Natural killer cell (primary cell): Measurements from ENCODE around the gene PRSS33. TPM values are rescaled to one million over a fixed set of nuclear protein-coding genes. Genes with fewer than 3 reads are reported as not detected.

Experiments
- ATAC-seq, 3 donors: fragments of 150-1000 bp in 2 of 3; fragments of 200-7000 bp in 1 of 3; cut with Tn5 transposase; 1 replicate in 1 of 3; 2 replicates in 2 of 3; pipeline ENCODE4 v1.10.0; 2021; ENCODE audit warnings: mild to moderate bottlenecking in 2 of 3, moderate library complexity in 2 of 3
- DNase-seq, 2 donors: peaks; one replicate each; pipeline versions ENCODE4 v3.0.0 to v3.0.0-alpha.2; 2013 to 2021; ENCODE audit warnings: mixed read lengths in 1 of 2
- H3K27ac ChIP-seq: one replicate; pipeline ENCODE4 v1.5.1; 2013; ENCODE audit warnings: mild to moderate bottlenecking, low read length
- H3K27me3 ChIP-seq: one replicate; pipeline ENCODE4 v1.6.1; 2013; ENCODE audit warnings: low read length; ENCODE audit not compliant: control insufficient read depth, insufficient read depth
- H3K36me3 ChIP-seq: one replicate; pipeline ENCODE4 v1.6.1; 2013; ENCODE audit warnings: low read length; ENCODE audit not compliant: control insufficient read depth, insufficient read depth
- H3K4me1 ChIP-seq: one replicate; pipeline ENCODE4 v1.6.1; 2013; ENCODE audit warnings: low read length; ENCODE audit not compliant: control insufficient read depth, insufficient read depth
- H3K4me3 ChIP-seq: one replicate; pipeline ENCODE4 v1.5.1; 2013; ENCODE audit warnings: low read length
- H3K9me3 ChIP-seq: one replicate; pipeline ENCODE4 v1.6.1; 2013; ENCODE audit warnings: low read length; ENCODE audit not compliant: control insufficient read depth, insufficient read depth
- H3K27ac Mint-ChIP-seq, 2 donors: one replicate each; pipeline ENCODE4 v1.8.0; 2022; ENCODE audit warnings: mild to moderate bottlenecking in 2 of 2, mixed read lengths in 2 of 2, moderate library complexity in 1 of 2
- H3K27me3 Mint-ChIP-seq, 2 donors: one replicate each; pipeline ENCODE4 v1.8.0; 2022; ENCODE audit warnings: low read depth in 2 of 2, mixed read lengths in 2 of 2
- H3K36me3 Mint-ChIP-seq: one replicate; pipeline ENCODE4 v1.8.0; 2022; ENCODE audit warnings: mixed read lengths
- H3K4me1 Mint-ChIP-seq, 2 donors: one replicate each; pipeline ENCODE4 v1.8.0; 2022; ENCODE audit warnings: mixed read lengths in 2 of 2
- H3K4me3 Mint-ChIP-seq: one replicate; pipeline ENCODE4 v1.8.0; 2022; ENCODE audit warnings: mild to moderate bottlenecking, moderate library complexity, mixed read lengths
- H3K9me3 Mint-ChIP-seq, 2 donors: one replicate each; pipeline ENCODE4 v1.8.0; 2022; ENCODE audit warnings: mixed read lengths in 2 of 2
- WGBS: methylation state at CpG from one replicate; pipeline ENCODE4 v1.1.7; 2013; ENCODE audit warnings: missing lambda C conversion rate; ENCODE audit not compliant: insufficient coverage; 5-methylcytosine and 5-hydroxymethylcytosine counted together
- intact Hi-C: fragments of 100-400 bp; cut with micrococcal nuclease; formaldehyde crosslinking; loops from one replicate; pipeline ENCODE4 v1.14.2; 2022
- total RNA-seq, 4 donors: library from RNA; stranded (reverse); fragments of 120-200 nt in 1 of 4; gene quantifications; one replicate each; pipeline versions ENCODE4 v1.2.3 to v1.2.4, GENCODE V29; 2013 to 2022
- TF ChIP-seq, protein P1 (sequence below): fragments of 200-600 bp; IDR thresholded peaks from one replicate; pipeline ENCODE4 v1.8.0; 2022; ENCODE audit warnings: antibody characterized with exemption

PRSS33 gene
- total RNA-seq, 3 donors from 2014 or later (not counting 1 experiment from before 2014, with no cell fraction given), result 0.20 to 0.63 (median 0.54) TPM

DNA sequence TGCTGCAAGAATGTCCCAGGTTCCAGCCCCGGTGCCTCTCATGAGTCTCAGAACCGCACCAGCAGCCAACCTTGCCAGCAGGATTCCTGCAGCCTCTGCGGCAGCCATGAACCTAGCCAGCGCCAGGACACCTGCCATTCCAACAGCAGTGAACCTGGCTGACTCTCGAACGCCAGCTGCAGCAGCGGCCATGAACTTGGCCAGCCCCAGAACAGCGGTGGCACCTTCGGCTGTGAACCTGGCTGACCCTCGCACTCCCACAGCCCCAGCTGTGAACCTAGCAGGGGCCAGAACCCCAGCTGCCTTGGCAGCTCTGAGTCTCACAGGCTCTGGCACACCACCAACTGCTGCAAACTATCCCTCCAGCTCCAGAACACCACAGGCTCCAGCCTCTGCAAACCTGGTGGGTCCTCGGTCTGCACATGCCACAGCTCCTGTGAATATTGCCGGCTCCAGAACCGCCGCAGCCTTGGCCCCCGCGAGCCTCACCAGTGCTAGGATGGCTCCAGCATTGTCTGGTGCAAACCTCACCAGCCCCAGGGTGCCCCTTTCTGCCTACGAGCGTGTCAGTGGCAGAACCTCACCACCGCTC lies 20.1 kb downstream of the PRSS33 start:
- 97% methylated on average over 19 of the region's 19 CpGs for WGBS
- no peak overlapping the region for H3K4me3 ChIP-seq
- TF ChIP-seq, protein P1, sequence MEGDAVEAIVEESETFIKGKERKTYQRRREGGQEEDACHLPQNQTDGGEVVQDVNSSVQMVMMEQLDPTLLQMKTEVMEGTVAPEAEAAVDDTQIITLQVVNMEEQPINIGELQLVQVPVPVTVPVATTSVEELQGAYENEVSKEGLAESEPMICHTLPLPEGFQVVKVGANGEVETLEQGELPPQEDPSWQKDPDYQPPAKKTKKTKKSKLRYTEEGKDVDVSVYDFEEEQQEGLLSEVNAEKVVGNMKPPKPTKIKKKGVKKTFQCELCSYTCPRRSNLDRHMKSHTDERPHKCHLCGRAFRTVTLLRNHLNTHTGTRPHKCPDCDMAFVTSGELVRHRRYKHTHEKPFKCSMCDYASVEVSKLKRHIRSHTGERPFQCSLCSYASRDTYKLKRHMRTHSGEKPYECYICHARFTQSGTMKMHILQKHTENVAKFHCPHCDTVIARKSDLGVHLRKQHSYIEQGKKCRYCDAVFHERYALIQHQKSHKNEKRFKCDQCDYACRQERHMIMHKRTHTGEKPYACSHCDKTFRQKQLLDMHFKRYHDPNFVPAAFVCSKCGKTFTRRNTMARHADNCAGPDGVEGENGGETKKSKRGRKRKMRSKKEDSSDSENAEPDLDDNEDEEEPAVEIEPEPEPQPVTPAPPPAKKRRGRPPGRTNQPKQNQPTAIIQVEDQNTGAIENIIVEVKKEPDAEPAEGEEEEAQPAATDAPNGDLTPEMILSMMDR, result no peak
- no peaks in the 10 kb centered on the region for H3K9me3 ChIP-seq
- Mint-ChIP-seq H3K27me3 (no peaks in the 10 kb centered on the region), H3K27ac (peak overlapping the region; percentile 75 to 84), H3K4me3 (no peak overlapping the region), H3K36me3 (peaks cover 18% of the 10 kb centered on the region), H3K4me1 (peaks cover 27 to 48% of the 10 kb centered on the region in 2 donors), H3K9me3 (no peaks in the 10 kb centered on the region)
- ATAC-seq (no peak), DNase-seq (no peak)
- no peak overlapping the region for H3K27ac ChIP-seq
- peaks cover 15% of the 10 kb centered on the region for H3K4me1 ChIP-seq
- H3K36me3 ChIP-seq, result peaks cover 99% of the 10 kb centered on the region
- intact Hi-C loops, result no loop called here
- H3K27me3 ChIP-seq, result no peaks in the 10 kb centered on the region

DNA sequence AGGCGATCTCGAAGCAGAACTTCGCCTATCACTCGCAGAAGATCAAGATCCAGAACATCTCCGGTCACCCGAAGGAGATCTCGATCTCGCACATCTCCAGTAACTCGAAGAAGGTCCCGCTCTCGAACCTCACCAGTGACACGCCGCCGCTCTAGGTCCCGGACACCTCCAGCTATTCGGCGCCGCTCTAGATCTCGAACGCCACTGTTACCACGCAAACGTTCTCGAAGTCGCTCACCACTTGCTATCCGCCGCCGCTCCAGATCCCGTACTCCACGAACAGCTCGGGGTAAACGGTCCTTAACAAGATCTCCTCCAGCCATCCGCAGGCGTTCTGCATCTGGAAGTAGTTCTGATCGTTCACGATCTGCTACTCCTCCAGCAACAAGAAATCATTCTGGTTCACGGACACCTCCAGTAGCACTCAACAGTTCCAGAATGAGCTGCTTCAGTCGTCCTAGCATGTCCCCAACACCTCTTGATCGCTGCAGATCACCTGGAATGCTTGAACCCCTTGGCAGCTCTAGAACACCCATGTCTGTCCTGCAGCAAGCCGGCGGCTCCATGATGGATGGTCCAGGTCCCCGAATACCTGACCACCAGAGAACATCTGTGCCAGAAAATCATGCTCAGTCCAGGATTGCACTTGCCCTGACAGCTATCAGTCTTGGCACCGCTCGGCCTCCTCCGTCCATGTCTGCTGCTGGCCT lies 20.8 kb downstream of the PRSS33 start:
- Mint-ChIP-seq H3K36me3 (peaks cover 19% of the 10 kb centered on the region), H3K27me3 (no peaks in the 10 kb centered on the region), H3K4me1 (peaks cover 24 to 47% of the 10 kb centered on the region in 2 donors), H3K27ac (peak overlapping the region; percentile 75 to 84), H3K4me3 (peak overlapping the region; percentile 55), H3K9me3 (no peaks in the 10 kb centered on the region)
- H3K4me1 ChIP-seq, result peaks cover 15% of the 10 kb centered on the region
- DNase-seq, result peak in 1 of 2 donors; percentile 19
- no peak overlapping the region for H3K27ac ChIP-seq
- no peaks in the 10 kb centered on the region for H3K27me3 ChIP-seq
- WGBS, result 98% methylated on average over 44 of the region's 44 CpGs
- intact Hi-C loops, result no loop called here
- H3K36me3 ChIP-seq, result peaks cover 99% of the 10 kb centered on the region
- H3K9me3 ChIP-seq, result no peaks in the 10 kb centered on the region
- no peak overlapping the region for H3K4me3 ChIP-seq
- TF ChIP-seq, protein P1, result no peak
- no peak for ATAC-seq

- TF ChIP-seq, protein P1, result no peak
- peak in 1 of 2 donors; percentile 20 for DNase-seq
- H3K4me3 Mint-ChIP-seq, result peak overlapping the region; percentile 17
- Histone ChIP-seq H3K4me1 (peaks cover 14% of the 10 kb centered on the region), H3K9me3 (no peaks in the 10 kb centered on the region), H3K27me3 (no peaks in the 10 kb centered on the region), H3K36me3 (peaks cover 100% of the 10 kb centered on the region), H3K27ac (no peak overlapping the region), H3K4me3 (no peak overlapping the region)
- peaks cover 27% of the 10 kb centered on the region for H3K36me3 Mint-ChIP-seq
- peak overlapping the region; percentile 75 to 84 for H3K27ac Mint-ChIP-seq
- H3K27me3 Mint-ChIP-seq, result no peaks in the 10 kb centered on the region
- ATAC-seq, result no peak
- 98% methylated on average over 73 of the region's 73 CpGs for WGBS
- intact Hi-C loops, result no loop called here
- peaks cover 30 to 51% of the 10 kb centered on the region in 2 donors for H3K4me1 Mint-ChIP-seq
- H3K9me3 Mint-ChIP-seq, result no peaks in the 10 kb centered on the region
These were observed 21.6 kb downstream of the PRSS33 start for GRCh38 chr16:2765462-2766404.
